Bronchial epithelial cell (primary cell): Measurements from ENCODE around the gene STK32A. TPM values are rescaled to one million over a fixed set of nuclear protein-coding genes. Genes with fewer than 3 reads are reported as not detected.

Experiments
- DNase-seq: peaks from one replicate; pipeline ENCODE4 v3.0.0-alpha.2; 2010; ENCODE audit warnings: low read depth
- FAIRE-seq: peaks from 2 replicates; lab custom pipeline; 2011; peaks lifted over from hg19 to GRCh38; lab: Jason Lieb, UNC
- H3K27me3 ChIP-seq: 2 replicates; pipeline ENCODE4 v1.5.1; 2011; ENCODE audit warnings: low read length; ENCODE audit not compliant: control insufficient read depth, insufficient read depth
- H3K36me3 ChIP-seq: 2 replicates; pipeline ENCODE4 v1.5.1; 2011; ENCODE audit warnings: low read length; ENCODE audit not compliant: control insufficient read depth, insufficient read depth
- H3K4me3 ChIP-seq: 2 replicates; pipeline ENCODE4 v1.5.1; 2011; ENCODE audit warnings: mild to moderate bottlenecking, low read depth, low read length, control low read depth
- total RNA-seq: library from RNA; depleted of rRNA; stranded (reverse); fragments of >200 nt; gene quantifications from 2 replicates; pipeline ENCODE4 v1.2.1, GENCODE V29; 2014
- TF ChIP-seq, protein P1 (sequence below): IDR thresholded peaks from 2 replicates; pipeline ENCODE4 v1.5.1; 2011; ENCODE audit warnings: mild to moderate bottlenecking, moderate library complexity, low read length, control low read depth, inconsistent platforms; ENCODE audit not compliant: insufficient read depth, severe bottlenecking

Gene STK32A
- total RNA-seq = 5.5 and 11.8 TPM in 2 replicates

GRCh38 chr5:147234825-147235635, at the start of gene STK32A:
STK32A (plus strand) TSS chr5:147235026; CDS start chr5:147239635, 4,609 bp downstream.
- TF ChIP-seq, protein P1, sequence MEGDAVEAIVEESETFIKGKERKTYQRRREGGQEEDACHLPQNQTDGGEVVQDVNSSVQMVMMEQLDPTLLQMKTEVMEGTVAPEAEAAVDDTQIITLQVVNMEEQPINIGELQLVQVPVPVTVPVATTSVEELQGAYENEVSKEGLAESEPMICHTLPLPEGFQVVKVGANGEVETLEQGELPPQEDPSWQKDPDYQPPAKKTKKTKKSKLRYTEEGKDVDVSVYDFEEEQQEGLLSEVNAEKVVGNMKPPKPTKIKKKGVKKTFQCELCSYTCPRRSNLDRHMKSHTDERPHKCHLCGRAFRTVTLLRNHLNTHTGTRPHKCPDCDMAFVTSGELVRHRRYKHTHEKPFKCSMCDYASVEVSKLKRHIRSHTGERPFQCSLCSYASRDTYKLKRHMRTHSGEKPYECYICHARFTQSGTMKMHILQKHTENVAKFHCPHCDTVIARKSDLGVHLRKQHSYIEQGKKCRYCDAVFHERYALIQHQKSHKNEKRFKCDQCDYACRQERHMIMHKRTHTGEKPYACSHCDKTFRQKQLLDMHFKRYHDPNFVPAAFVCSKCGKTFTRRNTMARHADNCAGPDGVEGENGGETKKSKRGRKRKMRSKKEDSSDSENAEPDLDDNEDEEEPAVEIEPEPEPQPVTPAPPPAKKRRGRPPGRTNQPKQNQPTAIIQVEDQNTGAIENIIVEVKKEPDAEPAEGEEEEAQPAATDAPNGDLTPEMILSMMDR = peak; percentile 33
- DNase-seq (peak; percentile 92), FAIRE-seq (no peak)
- no peaks in the 10 kb centered on the region for H3K36me3 ChIP-seq
- no peaks in the 10 kb centered on the region for H3K27me3 ChIP-seq
- peak within 1 kb of the TSS; percentile 55 for H3K4me3 ChIP-seq

- TF ChIP-seq, protein P1 = no peak
- DNase-seq (no peak), FAIRE-seq (no peak)
- Histone ChIP-seq H3K4me3 (no peak overlapping the region), H3K36me3 (no peaks in the 10 kb centered on the region), H3K27me3 (peaks cover 2% of the 10 kb centered on the region)
Observed at GRCh38 chr5:147187099-147187540, 47.7 kb upstream of the STK32A start.

GRCh38 chr5:147188200-147189108, 46.4 kb upstream of the STK32A start:
- TF ChIP-seq, protein P1 = peak; percentile 69
- FAIRE-seq (peak; percentile 32), DNase-seq (peak; percentile 55)
- H3K36me3 ChIP-seq = no peaks in the 10 kb centered on the region
- no peak overlapping the region for H3K4me3 ChIP-seq
- H3K27me3 ChIP-seq = peaks cover 2% of the 10 kb centered on the region

- no peak for FAIRE-seq
- H3K27me3 ChIP-seq = peaks cover 2% of the 10 kb centered on the region
- TF ChIP-seq, protein P1 = no peak
- no peak overlapping the region for H3K4me3 ChIP-seq
- H3K36me3 ChIP-seq = no peaks in the 10 kb centered on the region
- no peak for DNase-seq
Observed at GRCh38 chr5:147189109-147189424, 45.8 kb upstream of the STK32A start.

DNA sequence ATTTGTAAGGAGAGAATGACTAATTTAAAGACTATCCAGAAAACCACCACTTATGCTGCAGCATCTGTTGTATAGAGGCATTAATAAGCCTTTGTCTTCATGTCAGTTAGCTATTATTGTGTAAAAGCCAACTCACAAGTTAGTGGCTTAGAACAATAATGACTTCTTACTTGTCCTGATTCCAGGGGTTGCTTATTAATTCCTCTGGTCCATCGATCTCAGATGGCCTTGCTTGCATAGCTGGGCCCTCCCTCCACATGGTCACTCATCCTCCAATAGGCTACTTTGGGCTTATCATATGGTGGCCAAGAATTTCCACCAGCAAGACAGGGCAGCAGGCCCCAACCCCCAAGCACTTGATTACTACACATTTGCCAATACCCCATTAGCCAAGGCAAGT, 44.5 kb upstream of the STK32A start:
- Histone ChIP-seq H3K36me3 (no peaks in the 10 kb centered on the region), H3K27me3 (peaks cover 2% of the 10 kb centered on the region), H3K4me3 (no peak overlapping the region)
- FAIRE-seq = no peak
- TF ChIP-seq, protein P1 = no peak
- DNase-seq = peak; percentile 20
